LNCaP clone FGC (cell line): Measurements from ENCODE around the gene ENTPD7.
"Not testable (repeated sequence)": the region's sequence is repeated elsewhere in the genome, so short reads cannot be mapped to it uniquely, and the experiment has no call there.

Experiments
- DNase-seq: peaks from one replicate; pipeline ENCODE4 v3.0.0-alpha.2; 2011; ENCODE audit warnings: low read depth
- H3K4me3 ChIP-seq: 2 replicates; pipeline ENCODE4 v1.5.1; 2011; ENCODE audit warnings: mild to moderate bottlenecking, low read depth, low read length, control low read depth
- CTCF ChIP-seq: IDR thresholded peaks from 2 replicates; pipeline ENCODE4 v1.5.1; 2012; ENCODE audit warnings: mild to moderate bottlenecking; ENCODE audit not compliant: control insufficient read depth, insufficient read depth; ENCODE audit errors: extremely low read depth

The ENTPD7 gene

DNA sequence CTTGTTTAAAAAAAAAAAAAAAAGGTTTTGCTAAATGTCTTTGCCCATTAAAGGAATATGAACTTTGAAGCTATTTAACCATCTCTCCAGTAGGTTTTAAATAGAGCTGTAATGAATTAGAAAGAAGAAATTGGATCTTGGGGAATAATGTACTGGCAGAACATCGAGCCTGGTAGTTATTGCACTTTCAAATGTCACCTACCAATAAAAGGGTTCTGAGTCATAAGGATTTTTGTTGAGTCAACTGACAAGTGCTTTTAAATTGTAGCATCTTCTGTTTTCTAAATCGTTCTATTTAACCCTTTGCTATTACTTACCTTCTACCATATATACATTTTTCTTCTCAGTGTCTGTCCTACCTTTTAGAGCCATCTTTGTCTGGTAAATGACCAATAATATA is 83.4 kb downstream of the ENTPD7 start:
- no peak for DNase-seq
- H3K4me3 ChIP-seq, result no peak overlapping the region
- TF ChIP-seq CTCF, result no peak

DNA sequence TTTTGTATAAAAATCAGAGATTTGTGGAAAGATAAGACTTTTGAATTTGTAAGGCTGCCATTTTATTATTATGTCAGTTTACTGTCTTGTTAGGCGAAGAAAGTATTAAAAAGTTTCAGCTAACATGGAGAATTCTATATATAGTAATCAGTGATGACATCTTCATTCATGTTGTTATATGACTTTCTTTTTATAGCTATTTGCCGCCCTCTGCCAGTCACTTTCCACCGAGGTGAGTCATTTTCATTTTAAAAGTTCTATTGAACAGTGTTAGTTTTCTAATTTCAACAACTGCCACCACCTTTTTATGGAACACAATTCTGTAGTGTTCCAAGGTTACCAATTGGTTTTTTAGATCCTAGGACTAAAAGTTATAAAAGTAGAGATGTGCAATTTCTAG is 84.5 kb downstream of the ENTPD7 start:
- no peak for DNase-seq
- no peak overlapping the region for H3K4me3 ChIP-seq
- no peak for TF ChIP-seq CTCF

DNA sequence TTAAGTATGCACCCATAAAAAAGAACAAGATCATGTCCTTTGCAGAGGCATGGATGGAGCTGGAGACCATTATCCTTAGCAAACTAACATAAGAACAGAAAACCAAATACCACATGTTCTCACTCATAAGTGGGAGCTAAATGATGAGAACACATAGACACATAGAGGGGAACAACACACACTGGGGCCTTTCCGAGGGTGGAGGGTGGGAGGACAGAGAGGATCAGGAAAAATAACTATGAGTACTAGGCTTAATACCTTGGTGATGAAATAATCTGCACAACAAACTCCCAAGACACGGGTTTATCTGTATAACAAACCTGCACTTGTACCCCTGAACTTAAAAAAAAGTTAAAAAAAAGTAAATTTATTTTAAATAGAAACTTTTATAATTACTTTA is 86.9 kb downstream of the ENTPD7 start:
- not testable (repeated sequence) for H3K4me3 ChIP-seq, DNase-seq

DNA sequence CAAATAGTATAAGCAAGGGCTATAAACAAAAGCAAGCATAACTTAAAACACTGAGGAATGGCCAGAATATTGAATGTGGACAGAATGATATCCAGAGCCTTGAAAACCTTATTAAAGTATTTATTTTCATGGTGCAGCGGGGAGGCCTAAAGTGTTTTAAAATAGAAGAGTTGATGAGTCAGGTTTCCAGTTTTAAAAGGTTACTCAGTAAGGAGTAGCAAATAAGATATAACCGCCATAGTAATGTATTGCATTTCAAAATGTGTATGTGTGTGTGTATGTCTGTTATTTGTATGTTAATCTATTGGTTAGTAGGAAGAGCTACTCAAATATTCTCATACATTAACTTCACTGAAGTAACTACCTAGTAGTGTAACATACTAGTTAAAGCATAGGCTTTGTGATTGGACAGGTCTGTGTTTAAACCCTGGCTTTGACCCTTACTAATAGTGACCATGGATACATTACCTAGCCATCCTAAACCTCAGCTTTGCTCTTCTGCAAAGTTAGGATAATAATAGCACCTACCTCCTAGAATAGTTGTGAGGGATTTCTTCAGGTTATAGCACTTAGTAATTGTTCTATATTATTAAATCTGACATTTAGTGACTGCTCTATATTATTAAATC is 89.6 kb downstream of the ENTPD7 start:
- no peak for TF ChIP-seq CTCF
- no peak overlapping the region for H3K4me3 ChIP-seq
- no peak for DNase-seq

DNA sequence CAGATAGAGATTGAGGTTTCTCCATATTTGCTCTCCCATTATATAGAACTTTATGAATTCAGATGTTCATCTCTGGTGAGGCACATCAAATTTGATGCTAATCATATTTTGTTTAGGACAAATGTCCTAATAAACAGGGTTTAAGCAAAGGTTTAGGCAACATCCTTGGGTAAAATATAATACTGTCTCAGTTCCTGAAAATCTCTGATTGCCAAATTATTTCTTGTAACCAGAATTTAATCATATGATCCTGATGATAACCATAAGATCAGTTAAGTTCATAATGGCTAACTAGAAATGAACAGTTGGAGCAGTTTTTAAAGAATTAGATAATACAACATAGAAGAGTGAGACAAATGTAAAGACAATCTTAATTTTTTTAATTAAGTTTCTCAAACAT is 91.3 kb downstream of the ENTPD7 start:
- no peak for TF ChIP-seq CTCF
- DNase-seq, result no peak
- H3K4me3 ChIP-seq, result no peak overlapping the region

DNA sequence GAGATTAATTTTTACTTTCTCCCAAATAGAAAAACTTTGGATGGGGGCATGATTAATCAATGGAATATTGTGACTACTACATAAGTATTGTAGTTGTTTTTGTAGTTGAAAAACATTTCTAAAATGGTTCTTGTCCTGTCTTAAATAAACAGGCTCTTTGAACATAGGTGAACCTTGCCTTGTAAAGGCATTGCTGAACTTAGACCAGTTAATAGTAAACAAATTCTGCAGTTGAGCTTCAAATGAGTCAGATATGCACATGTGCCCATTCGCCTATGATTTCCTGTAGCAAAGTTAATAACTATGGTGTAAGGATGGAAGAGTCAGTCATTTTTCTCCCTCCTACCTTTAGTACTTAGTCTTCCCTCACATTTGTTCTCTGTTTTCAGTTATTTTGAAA is 95.4 kb downstream of the ENTPD7 start:
- H3K4me3 ChIP-seq, result no peak overlapping the region
- no peak for TF ChIP-seq CTCF
- DNase-seq, result no peak
